OCI-LY7 (cell line): Measurements from ENCODE around the gene NLGN4Y. TPM values are rescaled to one million over a fixed set of nuclear protein-coding genes. Genes with fewer than 3 reads are reported as not detected.

Source experiments
- BruUV-seq: library from RNA; stranded (reverse); fragments of 400-500 nt; replicated peaks from 2 replicates; lab custom pipeline; 2021; lab: Mats Ljungman, UMichigan
- CTCF ChIA-PET: fragments of 300-600 bp; sonication (Branson Sonifier 250); formaldehyde crosslinking; loops from one replicate; lab custom pipeline; 2022; ENCODE audit warnings: antibody characterized with exemption; ENCODE audit not compliant: unreplicated experiment; lab: Charles Lee
- POLR2A ChIA-PET: fragments of 300-600 bp; sonication (Branson Sonifier 250); formaldehyde crosslinking; loops from one replicate; lab custom pipeline; 2022; ENCODE audit warnings: antibody characterized with exemption; lab: Charles Lee
- DNase-seq: peaks from one replicate; pipeline ENCODE4 v3.0.0-alpha.2; 2015; ENCODE audit warnings: low spot score
- H2AFZ ChIP-seq: fragments of 200-600 bp; sonication (generic), shearing (Covaris generic); 2 replicates; pipeline ENCODE4 v1.6.1; 2014; ENCODE audit warnings: mild to moderate bottlenecking, antibody characterized with exemption, low read length, moderate library complexity
- H3K27ac ChIP-seq: fragments of 200-600 bp; sonication (generic); 2 replicates; pipeline ENCODE4 v1.5.1; 2014; ENCODE audit warnings: mixed run types, low read depth, mild to moderate bottlenecking, moderate library complexity, low read length, inconsistent platforms; ENCODE audit not compliant: poor library complexity, severe bottlenecking
- H3K36me3 ChIP-seq: fragments of 200-600 bp; sonication (generic); 2 replicates; pipeline ENCODE4 v1.6.1; 2014; ENCODE audit warnings: mild to moderate bottlenecking, antibody characterized with exemption, low read length, moderate library complexity, mixed read lengths; ENCODE audit not compliant: insufficient read depth
- H3K4me1 ChIP-seq: fragments of 200-600 bp; sonication (generic); 2 replicates; pipeline ENCODE4 v1.5.1; 2014; ENCODE audit warnings: mild to moderate bottlenecking, low read length; ENCODE audit not compliant: insufficient read depth, poor library complexity, severe bottlenecking
- H3K4me2 ChIP-seq: fragments of 200-600 bp; sonication (generic); 2 replicates; pipeline ENCODE4 v1.6.1; 2014; ENCODE audit warnings: mild to moderate bottlenecking, low read length
- H3K4me3 ChIP-seq: fragments of 200-600 bp; sonication (generic); 2 replicates; pipeline ENCODE4 v1.5.1; 2014; ENCODE audit warnings: mild to moderate bottlenecking, low read depth, low read length; ENCODE audit not compliant: poor library complexity, severe bottlenecking
- H3K79me2 ChIP-seq: fragments of 200-600 bp; sonication (generic); 2 replicates; pipeline ENCODE4 v1.6.1; 2016; ENCODE audit warnings: low read depth, mild to moderate bottlenecking, low read length, moderate library complexity, mixed read lengths; ENCODE audit not compliant: insufficient read depth
- H3K9me2 ChIP-seq: fragments of 200-600 bp; sonication (generic); 2 replicates; pipeline ENCODE4 v1.6.1; 2016; ENCODE audit warnings: mild to moderate bottlenecking, low read length, mixed read lengths; ENCODE audit not compliant: insufficient read depth
- H3K9me3 ChIP-seq: fragments of 200-600 bp; sonication (generic); 2 replicates; pipeline ENCODE4 v1.6.1; 2014; ENCODE audit warnings: mild to moderate bottlenecking, mixed run types, low read length, mixed read lengths
- H4K20me1 ChIP-seq: fragments of 200-600 bp; sonication (generic); 2 replicates; pipeline ENCODE4 v1.6.1; 2014; ENCODE audit warnings: mild to moderate bottlenecking, antibody characterized with exemption, low read length, moderate library complexity, mixed read lengths; ENCODE audit not compliant: insufficient read depth
- CTCF ChIP-seq: fragments of 200-600 bp; sonication (generic); conservative IDR thresholded peaks from 2 replicates; pipeline ENCODE4 v1.5.1; 2014; ENCODE audit warnings: mild to moderate bottlenecking, antibody characterized with exemption, low read length, moderate library complexity, mixed read lengths
- EZH2phosphoT487 ChIP-seq: fragments of 200-600 bp; sonication (generic); IDR thresholded peaks from 2 replicates; pipeline ENCODE4 v1.6.1; 2018; ENCODE audit warnings: low read depth, borderline replicate concordance, mild to moderate bottlenecking, mixed run types, antibody characterized with exemption, low read length, moderate library complexity, mixed read lengths
- intact Hi-C: fragments of 100-400 bp; cut with micrococcal nuclease; formaldehyde crosslinking; loops from one replicate; pipeline ENCODE4 v1.10.0; 2022; ENCODE audit not compliant: unreplicated experiment
- total RNA-seq, 2 experiments: library from RNA; depleted of rRNA in 1 of 2; stranded (reverse); fragments of >200 nt in 1 of 2; shearing (Covaris generic) in 1 of 2; gene quantifications; 2 replicates each; pipeline ENCODE4 v1.2.3, GENCODE V29; 2014 to 2022

Gene NLGN4Y
- total RNA-seq, 2 experiments from 2014 or later: not detected

GRCh38 chrY:14637551-14637950 is 113.2 kb downstream of the NLGN4Y start:
- H2AFZ ChIP-seq: no peak overlapping the region
- no peak overlapping the region for H3K4me3 ChIP-seq
- TF ChIP-seq EZH2phosphoT487: no peak
- TF ChIP-seq CTCF: no peak
- H3K9me2 ChIP-seq: no peaks in the 10 kb centered on the region
- ChIA-PET POLR2A (interaction anchor here (0.7 kb wide), 2 partner anchors 27 to 800 kb away, joined by 3 read pairs; no protein-coding TSS in a partner anchor), CTCF (no interaction called here)
- intact Hi-C loops: no loop called here
- no peak overlapping the region for H3K27ac ChIP-seq
- H3K36me3 ChIP-seq: no peaks in the 10 kb centered on the region
- no peak overlapping the region for H3K4me2 ChIP-seq
- BruUV-seq: no TSS peak
- DNase-seq: no peak
- H3K79me2 ChIP-seq: no peaks in the 10 kb centered on the region
- no peaks in the 10 kb centered on the region for H3K9me3 ChIP-seq
- H3K4me1 ChIP-seq: no peaks in the 10 kb centered on the region
- H4K20me1 ChIP-seq: no peaks in the 10 kb centered on the region

DNA sequence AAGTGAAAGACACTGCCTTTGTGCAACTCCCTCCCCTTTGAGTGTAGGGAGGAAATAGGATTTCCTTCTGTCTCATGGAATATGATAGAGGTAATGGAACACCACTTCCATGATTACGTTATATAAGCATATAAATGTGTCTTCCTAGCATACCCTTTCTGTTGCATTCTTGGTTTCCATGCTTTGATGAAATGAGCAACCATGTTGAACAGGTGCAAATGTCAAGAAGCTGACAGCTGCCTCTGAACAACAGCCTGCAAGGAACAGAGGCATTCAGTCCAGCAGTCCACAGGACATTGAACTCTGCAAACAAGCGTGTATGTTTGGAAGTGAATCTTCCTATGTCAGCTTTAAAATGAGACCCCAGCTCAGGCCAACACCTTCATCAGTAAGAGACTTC is 117.5 kb downstream of the NLGN4Y start:
- DNase-seq: no peak
- intact Hi-C loops: no loop called here
- Histone ChIP-seq H3K4me1 (no peaks in the 10 kb centered on the region), H3K9me2 (no peaks in the 10 kb centered on the region), H4K20me1 (no peaks in the 10 kb centered on the region), H3K36me3 (no peaks in the 10 kb centered on the region), H3K9me3 (no peaks in the 10 kb centered on the region), H3K79me2 (no peaks in the 10 kb centered on the region), H3K4me2 (no peak overlapping the region), H2AFZ (no peak overlapping the region), H3K4me3 (no peak overlapping the region), H3K27ac (no peak overlapping the region)
- no TSS peak for BruUV-seq
- no peak for TF ChIP-seq CTCF
- TF ChIP-seq EZH2phosphoT487: no peak
- ChIA-PET POLR2A (no interaction called here), CTCF (no interaction called here)

GRCh38 chrY:14644157-14644952 is 120.0 kb downstream of the NLGN4Y start:
- no peak for TF ChIP-seq EZH2phosphoT487
- TF ChIP-seq CTCF: no peak
- intact Hi-C loops: no loop called here
- Histone ChIP-seq H2AFZ (no peak overlapping the region), H3K9me3 (no peaks in the 10 kb centered on the region), H3K4me2 (no peak overlapping the region), H3K27ac (no peak overlapping the region), H3K9me2 (no peaks in the 10 kb centered on the region), H4K20me1 (no peaks in the 10 kb centered on the region), H3K4me3 (no peak overlapping the region), H3K79me2 (no peaks in the 10 kb centered on the region), H3K4me1 (no peaks in the 10 kb centered on the region), H3K36me3 (no peaks in the 10 kb centered on the region)
- POLR2A ChIA-PET: interaction anchor here (0.6 kb wide), 1 partner anchor 12 kb away, joined by 3 read pairs; no protein-coding TSS in a partner anchor
- DNase-seq: no peak
- BruUV-seq: no TSS peak
- CTCF ChIA-PET: no interaction called here
